ENCODE measurements around the gene MDFIC.
A peak's percentile ranks its signal among the peaks of the same experiment; 100 is the strongest.
"Not testable (repeated sequence)": the region's sequence is repeated elsewhere in the genome, so short reads cannot be mapped to it uniquely, and the experiment has no call there.

MDFIC gene

GRCh38 chr7:114922026-114922651 is at the start of gene MDFIC:
MDFIC (plus strand) TSS chr7:114922094; CDS start chr7:114923034, 940 bp downstream.
- Mint-ChIP-seq H3K9me3 (no peaks in the 10 kb centered on the region), H3K27me3 (no peaks in the 10 kb centered on the region), H3K4me3 (peak within 1 kb of the TSS; percentile 90), H3K27ac (peak within 1 kb of the TSS; percentile 98), H3K36me3 (ENCODE audit: low read depth) (peaks cover 20% of the 10 kb centered on the region), H3K4me1 (ENCODE audit: low read depth) (peaks cover 66% of the 10 kb centered on the region)

GRCh38 chr7:114874170-114874569 is 47.7 kb upstream of the MDFIC start:
- H3K27me3 Mint-ChIP-seq = no peaks in the 10 kb centered on the region
- H3K27ac Mint-ChIP-seq = no peak overlapping the region
- no peaks in the 10 kb centered on the region for H3K36me3 Mint-ChIP-seq (ENCODE audit: low read depth)
- no peaks in the 10 kb centered on the region for H3K4me1 Mint-ChIP-seq (ENCODE audit: low read depth)
- H3K9me3 Mint-ChIP-seq = no peaks in the 10 kb centered on the region
- no peak overlapping the region for H3K4me3 Mint-ChIP-seq

GRCh38 chr7:114875186-114875585 is 46.7 kb upstream of the MDFIC start:
- Mint-ChIP-seq H3K4me3 (no peak overlapping the region), H3K4me1 (ENCODE audit: low read depth) (no peaks in the 10 kb centered on the region), H3K27me3 (no peaks in the 10 kb centered on the region), H3K36me3 (ENCODE audit: low read depth) (peaks cover 3% of the 10 kb centered on the region), H3K27ac (no peak overlapping the region), H3K9me3 (peaks cover 4% of the 10 kb centered on the region)

- Mint-ChIP-seq H3K4me1 (ENCODE audit: low read depth) (no peaks in the 10 kb centered on the region), H3K27me3 (no peaks in the 10 kb centered on the region), H3K36me3 (ENCODE audit: low read depth) (peaks cover 8% of the 10 kb centered on the region), H3K4me3 (no peak overlapping the region), H3K27ac (no peak overlapping the region), H3K9me3 (peaks cover 15% of the 10 kb centered on the region)
These were observed 42.3 kb upstream of the MDFIC start for GRCh38 chr7:114879554-114879953.

- H3K4me3 Mint-ChIP-seq = no peak overlapping the region
- peaks cover 15% of the 10 kb centered on the region for H3K9me3 Mint-ChIP-seq
- no peaks in the 10 kb centered on the region for H3K27me3 Mint-ChIP-seq
- H3K27ac Mint-ChIP-seq = no peak overlapping the region
- peaks cover 34% of the 10 kb centered on the region for H3K4me1 Mint-ChIP-seq (ENCODE audit: low read depth)
- H3K36me3 Mint-ChIP-seq (ENCODE audit: low read depth) = no peaks in the 10 kb centered on the region
These were observed 36.1 kb upstream of the MDFIC start for GRCh38 chr7:114885836-114886235.

- peaks cover 11% of the 10 kb centered on the region for H3K9me3 Mint-ChIP-seq
- peaks cover 34% of the 10 kb centered on the region for H3K4me1 Mint-ChIP-seq (ENCODE audit: low read depth)
- no peaks in the 10 kb centered on the region for H3K36me3 Mint-ChIP-seq (ENCODE audit: low read depth)
- no peak overlapping the region for H3K4me3 Mint-ChIP-seq
- H3K27ac Mint-ChIP-seq = no peak overlapping the region
- no peaks in the 10 kb centered on the region for H3K27me3 Mint-ChIP-seq
These were observed 35.7 kb upstream of the MDFIC start for GRCh38 chr7:114886241-114886640.

- not testable (repeated sequence) for H3K27me3 Mint-ChIP-seq; H3K36me3 Mint-ChIP-seq (ENCODE audit: low read depth); H3K4me3 Mint-ChIP-seq
- Mint-ChIP-seq H3K27ac (peak overlapping the region; percentile 93), H3K4me1 (ENCODE audit: low read depth) (peaks cover 37% of the 10 kb centered on the region), H3K9me3 (peaks cover 15% of the 10 kb centered on the region)
These were observed 32.8 kb upstream of the MDFIC start for GRCh38 chr7:114889116-114889515.

GRCh38 chr7:114889646-114890285 is 32.1 kb upstream of the MDFIC start:
- Mint-ChIP-seq H3K9me3 (peaks cover 15% of the 10 kb centered on the region), H3K36me3 (ENCODE audit: low read depth) (no peaks in the 10 kb centered on the region), H3K4me3 (peak overlapping the region; percentile 8), H3K27ac (peak overlapping the region; percentile 93), H3K27me3 (no peaks in the 10 kb centered on the region), H3K4me1 (ENCODE audit: low read depth) (peaks cover 37% of the 10 kb centered on the region)

- Mint-ChIP-seq H3K4me1 (ENCODE audit: low read depth) (peaks cover 36% of the 10 kb centered on the region), H3K4me3 (no peak overlapping the region), H3K27me3 (no peaks in the 10 kb centered on the region), H3K9me3 (peaks cover 15% of the 10 kb centered on the region), H3K27ac (peak overlapping the region; percentile 93), H3K36me3 (ENCODE audit: low read depth) (no peaks in the 10 kb centered on the region)
These were observed 31.3 kb upstream of the MDFIC start for GRCh38 chr7:114890561-114890960.

- no peaks in the 10 kb centered on the region for H3K36me3 Mint-ChIP-seq (ENCODE audit: low read depth)
- H3K27ac Mint-ChIP-seq = no peak overlapping the region
- H3K4me1 Mint-ChIP-seq (ENCODE audit: low read depth) = no peaks in the 10 kb centered on the region
- H3K4me3 Mint-ChIP-seq = no peak overlapping the region
- no peaks in the 10 kb centered on the region for H3K27me3 Mint-ChIP-seq
- peaks cover 7% of the 10 kb centered on the region for H3K9me3 Mint-ChIP-seq
These were observed 21.8 kb upstream of the MDFIC start for GRCh38 chr7:114900127-114900526.

- H3K36me3 Mint-ChIP-seq (ENCODE audit: low read depth) = no peaks in the 10 kb centered on the region
- peaks cover 7% of the 10 kb centered on the region for H3K9me3 Mint-ChIP-seq
- no peak overlapping the region for H3K27ac Mint-ChIP-seq
- no peak overlapping the region for H3K4me3 Mint-ChIP-seq
- H3K27me3 Mint-ChIP-seq = no peaks in the 10 kb centered on the region
- H3K4me1 Mint-ChIP-seq (ENCODE audit: low read depth) = no peaks in the 10 kb centered on the region
These were observed 20.1 kb upstream of the MDFIC start for GRCh38 chr7:114901771-114902170.

GRCh38 chr7:114903131-114903530 is 18.8 kb upstream of the MDFIC start:
- H3K27me3 Mint-ChIP-seq = no peaks in the 10 kb centered on the region
- peaks cover 7% of the 10 kb centered on the region for H3K9me3 Mint-ChIP-seq
- H3K4me1 Mint-ChIP-seq (ENCODE audit: low read depth) = no peaks in the 10 kb centered on the region
- H3K4me3 Mint-ChIP-seq = no peak overlapping the region
- H3K36me3 Mint-ChIP-seq (ENCODE audit: low read depth) = no peaks in the 10 kb centered on the region
- no peak overlapping the region for H3K27ac Mint-ChIP-seq

- H3K4me1 Mint-ChIP-seq (ENCODE audit: low read depth) = peaks cover 5% of the 10 kb centered on the region
- H3K4me3 Mint-ChIP-seq = no peak overlapping the region
- no peaks in the 10 kb centered on the region for H3K36me3 Mint-ChIP-seq (ENCODE audit: low read depth)
- no peaks in the 10 kb centered on the region for H3K27me3 Mint-ChIP-seq
- peaks cover 4% of the 10 kb centered on the region for H3K9me3 Mint-ChIP-seq
- H3K27ac Mint-ChIP-seq = no peak overlapping the region
These were observed 11.1 kb upstream of the MDFIC start for GRCh38 chr7:114910787-114911186.

- Mint-ChIP-seq H3K4me1 (ENCODE audit: low read depth) (peaks cover 12% of the 10 kb centered on the region), H3K9me3 (peaks cover 4% of the 10 kb centered on the region), H3K27me3 (no peaks in the 10 kb centered on the region)
These were observed 10.5 kb upstream of the MDFIC start for GRCh38 chr7:114911411-114911810.

GRCh38 chr7:114916261-114916892 is 5.5 kb upstream of the MDFIC start:
- H3K9me3 Mint-ChIP-seq = no peaks in the 10 kb centered on the region
- H3K27me3 Mint-ChIP-seq = no peaks in the 10 kb centered on the region
- H3K4me3 Mint-ChIP-seq = peak overlapping the region; percentile 61
- H3K27ac Mint-ChIP-seq = peak overlapping the region; percentile 99
- no peaks in the 10 kb centered on the region for H3K36me3 Mint-ChIP-seq (ENCODE audit: low read depth)
- H3K4me1 Mint-ChIP-seq (ENCODE audit: low read depth) = peaks cover 58% of the 10 kb centered on the region

More at GRCh38 chr7:114911411-114911810, 10.5 kb upstream of the MDFIC start:
- Mint-ChIP-seq H3K36me3 (ENCODE audit: low read depth) (no peaks in the 10 kb centered on the region), H3K27ac (no peak overlapping the region), H3K4me3 (no peak overlapping the region)
